ENCODE measurements around the gene CCNQ. TPM values are rescaled to one million over a fixed set of nuclear protein-coding genes. Genes with fewer than 3 reads are reported as not detected.

The CCNQ gene
- polyA plus RNA-seq, 1 of the 3 experiments (the other 2 are of a cell fraction): 45.3 TPM

DNA sequence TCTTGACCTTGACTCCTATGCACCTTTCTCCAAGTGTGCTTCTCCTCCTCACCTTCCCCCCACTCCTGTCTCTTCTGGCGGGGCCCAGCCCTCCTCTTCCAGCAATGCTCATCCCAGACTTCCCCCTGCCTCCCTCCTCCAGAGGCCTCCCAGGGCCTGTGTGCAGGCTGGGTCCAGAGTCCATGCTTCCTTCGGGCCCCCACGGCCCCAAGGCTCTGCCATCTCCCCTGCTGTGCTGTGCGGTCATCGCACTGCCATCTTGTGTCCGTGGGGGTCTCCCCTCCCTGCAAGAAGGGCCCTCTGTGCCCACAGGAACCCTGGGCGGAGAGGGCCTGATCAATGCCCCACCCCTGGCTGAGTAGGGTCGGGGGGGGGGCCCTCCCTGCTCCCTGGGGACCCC, 54.2 kb downstream of the CCNQ start:
- no peak overlapping the region for H3K4me3 ChIP-seq (ENCODE audit: low read depth in 2 of 2, low read length in 1 of 2)

DNA sequence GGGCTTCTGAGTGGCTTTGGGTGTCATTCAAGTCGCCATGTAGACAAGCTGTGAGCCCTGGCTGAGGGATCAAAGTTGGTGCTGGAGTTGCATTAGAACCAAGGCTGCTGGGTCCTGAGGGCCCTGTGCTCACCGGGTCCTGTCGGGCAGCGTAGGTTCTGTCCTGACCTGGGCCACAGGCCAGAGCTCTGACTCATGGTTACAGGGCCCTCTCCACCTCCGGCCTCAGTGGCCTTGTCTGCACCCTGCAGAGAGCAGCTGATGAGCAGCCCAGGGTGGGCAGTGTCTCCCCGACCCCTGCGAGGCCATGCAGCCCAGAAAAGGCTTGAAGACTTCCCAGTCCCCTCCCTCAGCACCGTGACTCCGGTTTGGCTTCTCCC, 59.0 kb downstream of the CCNQ start:
- 46% methylated on average over 7 of the region's 9 CpGs for WGBS (ENCODE audit: low lambda C conversion rate)
- Histone ChIP-seq H3K27me3 (ENCODE audit: insufficient read depth) (peaks cover 36% of the 10 kb centered on the region), H3K9me2 (no peaks in the 10 kb centered on the region), H3F3A (replicated peaks; ENCODE audit: insufficient read depth) (no peaks in the 10 kb centered on the region), H3K9me3 (no peaks in the 10 kb centered on the region), H3K36me3 (replicated peaks in 1 of 2; ENCODE audit: control insufficient read depth in 1 of 2, insufficient read depth in 2 of 2, low read length in 1 of 2) (no peaks in the 10 kb centered on the region), H3K4me1 (ENCODE audit: control insufficient read depth in 1 of 2, insufficient read depth in 2 of 2, low read depth in 1 of 2, low read length in 1 of 2) (peaks cover 0 to 53% of the 10 kb centered on the region in 2 experiments; a peak in 1 of 4 replicates), H3K9ac (no peak overlapping the region), H3K4me2 (no peak overlapping the region), H2AFZ (ENCODE audit: low read depth) (no peak overlapping the region), H3K4me3 (ENCODE audit: low read depth in 2 of 2, low read length in 1 of 2) (no peak overlapping the region), H3K27ac (ENCODE audit: low read depth in 2 of 2, low read length in 1 of 2) (no peak overlapping the region), H3K79me2 (ENCODE audit: insufficient read depth) (no peaks in the 10 kb centered on the region), H4K20me1 (ENCODE audit: insufficient read depth) (no peaks in the 10 kb centered on the region)
- DNase-seq: no peak
- TF ChIP-seq GATA2 (CRISPR knock-in tag; IDR thresholded peaks at IDR 0.05) (no peak), NFIC (IDR thresholded peaks at IDR 0.05; ENCODE audit: borderline replicate concordance) (no peak), RAD21 (IDR thresholded peaks at IDR 0.05; ENCODE audit: low read length) (no peak), YY1 (IDR thresholded peaks at IDR 0.05; ENCODE audit: low read depth) (no peak), RCOR1 (IDR thresholded peaks at IDR 0.05; ENCODE audit: low read length) (no peak)
- TF ChIP-seq, protein P1, sequence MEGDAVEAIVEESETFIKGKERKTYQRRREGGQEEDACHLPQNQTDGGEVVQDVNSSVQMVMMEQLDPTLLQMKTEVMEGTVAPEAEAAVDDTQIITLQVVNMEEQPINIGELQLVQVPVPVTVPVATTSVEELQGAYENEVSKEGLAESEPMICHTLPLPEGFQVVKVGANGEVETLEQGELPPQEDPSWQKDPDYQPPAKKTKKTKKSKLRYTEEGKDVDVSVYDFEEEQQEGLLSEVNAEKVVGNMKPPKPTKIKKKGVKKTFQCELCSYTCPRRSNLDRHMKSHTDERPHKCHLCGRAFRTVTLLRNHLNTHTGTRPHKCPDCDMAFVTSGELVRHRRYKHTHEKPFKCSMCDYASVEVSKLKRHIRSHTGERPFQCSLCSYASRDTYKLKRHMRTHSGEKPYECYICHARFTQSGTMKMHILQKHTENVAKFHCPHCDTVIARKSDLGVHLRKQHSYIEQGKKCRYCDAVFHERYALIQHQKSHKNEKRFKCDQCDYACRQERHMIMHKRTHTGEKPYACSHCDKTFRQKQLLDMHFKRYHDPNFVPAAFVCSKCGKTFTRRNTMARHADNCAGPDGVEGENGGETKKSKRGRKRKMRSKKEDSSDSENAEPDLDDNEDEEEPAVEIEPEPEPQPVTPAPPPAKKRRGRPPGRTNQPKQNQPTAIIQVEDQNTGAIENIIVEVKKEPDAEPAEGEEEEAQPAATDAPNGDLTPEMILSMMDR (IDR thresholded peaks at IDR 0.05): no peak
- TF ChIP-seq, protein P2, sequence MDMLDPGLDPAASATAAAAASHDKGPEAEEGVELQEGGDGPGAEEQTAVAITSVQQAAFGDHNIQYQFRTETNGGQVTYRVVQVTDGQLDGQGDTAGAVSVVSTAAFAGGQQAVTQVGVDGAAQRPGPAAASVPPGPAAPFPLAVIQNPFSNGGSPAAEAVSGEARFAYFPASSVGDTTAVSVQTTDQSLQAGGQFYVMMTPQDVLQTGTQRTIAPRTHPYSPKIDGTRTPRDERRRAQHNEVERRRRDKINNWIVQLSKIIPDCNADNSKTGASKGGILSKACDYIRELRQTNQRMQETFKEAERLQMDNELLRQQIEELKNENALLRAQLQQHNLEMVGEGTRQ (IDR thresholded peaks at IDR 0.05; ENCODE audit: borderline replicate concordance, low read depth, low read length): no peak
- CTCF ChIA-PET: interaction anchor here (0.7 to 3.9 kb wide), 38 partner anchors 9 to 599 kb away, joined by 3 to 41 read pairs (median 6); partner anchors contain the start of genes ATP2B3, CCNQ and DUSP9
- POLR2A ChIA-PET: interaction anchor here (1.7 kb wide), 1 partner anchor 13 kb away, joined by 5 read pairs; no protein-coding TSS in a partner anchor

More for the DNA sequence above, 54.2 kb downstream of the CCNQ start:
- H3K9me3 ChIP-seq: no peaks in the 10 kb centered on the region
- H3F3A ChIP-seq (replicated peaks; ENCODE audit: insufficient read depth): no peaks in the 10 kb centered on the region
- no peaks in the 10 kb centered on the region for H4K20me1 ChIP-seq (ENCODE audit: insufficient read depth)
- no peak overlapping the region for H3K27ac ChIP-seq (ENCODE audit: low read depth in 2 of 2, low read length in 1 of 2)
- no peaks in the 10 kb centered on the region for H3K79me2 ChIP-seq (ENCODE audit: insufficient read depth)
- H2AFZ ChIP-seq (ENCODE audit: low read depth): no peak overlapping the region
- no peak for DNase-seq
- WGBS (ENCODE audit: low lambda C conversion rate): 40% methylated on average over 5 of the region's 8 CpGs
- H3K9me2 ChIP-seq: no peaks in the 10 kb centered on the region
- peaks cover 0 to 7% of the 10 kb centered on the region in 2 experiments; a peak in 1 of 4 replicates for H3K4me1 ChIP-seq (ENCODE audit: control insufficient read depth in 1 of 2, insufficient read depth in 2 of 2, low read depth in 1 of 2, low read length in 1 of 2)
- TF ChIP-seq, protein P3, sequence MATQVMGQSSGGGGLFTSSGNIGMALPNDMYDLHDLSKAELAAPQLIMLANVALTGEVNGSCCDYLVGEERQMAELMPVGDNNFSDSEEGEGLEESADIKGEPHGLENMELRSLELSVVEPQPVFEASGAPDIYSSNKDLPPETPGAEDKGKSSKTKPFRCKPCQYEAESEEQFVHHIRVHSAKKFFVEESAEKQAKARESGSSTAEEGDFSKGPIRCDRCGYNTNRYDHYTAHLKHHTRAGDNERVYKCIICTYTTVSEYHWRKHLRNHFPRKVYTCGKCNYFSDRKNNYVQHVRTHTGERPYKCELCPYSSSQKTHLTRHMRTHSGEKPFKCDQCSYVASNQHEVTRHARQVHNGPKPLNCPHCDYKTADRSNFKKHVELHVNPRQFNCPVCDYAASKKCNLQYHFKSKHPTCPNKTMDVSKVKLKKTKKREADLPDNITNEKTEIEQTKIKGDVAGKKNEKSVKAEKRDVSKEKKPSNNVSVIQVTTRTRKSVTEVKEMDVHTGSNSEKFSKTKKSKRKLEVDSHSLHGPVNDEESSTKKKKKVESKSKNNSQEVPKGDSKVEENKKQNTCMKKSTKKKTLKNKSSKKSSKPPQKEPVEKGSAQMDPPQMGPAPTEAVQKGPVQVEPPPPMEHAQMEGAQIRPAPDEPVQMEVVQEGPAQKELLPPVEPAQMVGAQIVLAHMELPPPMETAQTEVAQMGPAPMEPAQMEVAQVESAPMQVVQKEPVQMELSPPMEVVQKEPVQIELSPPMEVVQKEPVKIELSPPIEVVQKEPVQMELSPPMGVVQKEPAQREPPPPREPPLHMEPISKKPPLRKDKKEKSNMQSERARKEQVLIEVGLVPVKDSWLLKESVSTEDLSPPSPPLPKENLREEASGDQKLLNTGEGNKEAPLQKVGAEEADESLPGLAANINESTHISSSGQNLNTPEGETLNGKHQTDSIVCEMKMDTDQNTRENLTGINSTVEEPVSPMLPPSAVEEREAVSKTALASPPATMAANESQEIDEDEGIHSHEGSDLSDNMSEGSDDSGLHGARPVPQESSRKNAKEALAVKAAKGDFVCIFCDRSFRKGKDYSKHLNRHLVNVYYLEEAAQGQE (IDR thresholded peaks at IDR 0.05; ENCODE audit: low read depth, low read length): no peak
- TF ChIP-seq, protein P2 (IDR thresholded peaks at IDR 0.05; ENCODE audit: borderline replicate concordance, low read depth, low read length): no peak
- TF ChIP-seq YY1 (IDR thresholded peaks at IDR 0.05; ENCODE audit: low read depth): no peak
- no peak for TF ChIP-seq RCOR1 (IDR thresholded peaks at IDR 0.05; ENCODE audit: low read length)
- no peak overlapping the region for H3K4me2 ChIP-seq
- peaks cover 29% of the 10 kb centered on the region; the same call in 1 of the 2 replicates for H3K27me3 ChIP-seq (ENCODE audit: insufficient read depth)
- ChIA-PET CTCF (interaction anchor here (1.5 to 1.6 kb wide), 2 partner anchors 10 to 123 kb away, joined by 4 to 14 read pairs; no protein-coding TSS in a partner anchor), POLR2A (no interaction called here)
- no peak overlapping the region for H3K9ac ChIP-seq
- H3K36me3 ChIP-seq (replicated peaks in 1 of 2; ENCODE audit: control insufficient read depth in 1 of 2, insufficient read depth in 2 of 2, low read length in 1 of 2): no peaks in the 10 kb centered on the region
